Tibial nerve (tissue), 4 donors: ENCODE results near the gene STARD3. TPM values are rescaled to one million over a fixed set of nuclear protein-coding genes. Genes with fewer than 3 reads are reported as not detected.

Source experiments
- DNase-seq, 2 donors: peaks; one replicate each; pipeline ENCODE4 v3.0.0-alpha.2; 2019; ENCODE audit warnings: low spot score in 2 of 2
- H3K27ac ChIP-seq, 4 donors: fragments of 200-600 bp; sonication (generic) in 3 of 4; one replicate each; pipeline ENCODE4 v1.5.1; 2017 to 2019; ENCODE audit warnings: mild to moderate bottlenecking in 1 of 4
- H3K27me3 ChIP-seq, 2 donors: fragments of 200-600 bp; sonication (generic) in 1 of 2; one replicate each; pipeline versions ENCODE4 v1.5.1 to v1.6.0; 2017 to 2019
- H3K36me3 ChIP-seq, 3 donors: fragments of 200-600 bp; sonication (generic); one replicate each; pipeline ENCODE4 v1.5.1; 2018 to 2019
- H3K4me1 ChIP-seq, 4 donors: fragments of 200-600 bp; sonication (generic) in 3 of 4; one replicate each; pipeline ENCODE4 v1.5.1; 2017 to 2019
- H3K4me3 ChIP-seq, 4 donors: fragments of 200-600 bp; sonication (generic) in 3 of 4; one replicate each; pipeline ENCODE4 v1.5.1; 2017 to 2019; ENCODE audit warnings: mild to moderate bottlenecking in 1 of 4, moderate library complexity in 1 of 4
- H3K9me3 ChIP-seq, 4 donors: fragments of 200-600 bp; sonication (generic) in 3 of 4; one replicate each; pipeline ENCODE4 v1.5.1; 2017 to 2019
- CTCF ChIP-seq, 5 experiments: fragments of 200-600 bp in 3 of 5; fragments of 450-650 bp in 2 of 5; sonication (generic) in 3 of 5; IDR thresholded peaks; one replicate each; pipeline ENCODE4 v1.5.1; 2016 to 2019; ENCODE audit warnings: antibody characterized with exemption in 5 of 5, mild to moderate bottlenecking in 3 of 5, moderate library complexity in 2 of 5
- EP300 ChIP-seq, 2 donors: sonication (generic); formaldehyde crosslinking; IDR thresholded peaks; one replicate each; pipeline ENCODE4 v1.6.1; 2017; ENCODE audit warnings: antibody characterized with exemption in 2 of 2, mild to moderate bottlenecking in 1 of 2
- POLR2A ChIP-seq, 2 donors: fragments of 450-650 bp; IDR thresholded peaks; one replicate each; pipeline ENCODE4 v1.6.1; 2017; ENCODE audit warnings: antibody characterized with exemption in 2 of 2, mild to moderate bottlenecking in 2 of 2, moderate library complexity in 2 of 2
- WGBS, 2 donors: methylation state at CpG; one replicate each; pipeline ENCODE4 v1.1.5; 2018; 5-methylcytosine and 5-hydroxymethylcytosine counted together
- total RNA-seq, 4 donors: library from RNA; depleted of rRNA; stranded (reverse); fragments of >200 nt; gene quantifications; one replicate each; pipeline ENCODE4 v1.1.0, GENCODE V29; 2016

Gene STARD3
- total RNA-seq, 4 donors from 2014 or later = 85.3 to 170 (median 108) TPM

GRCh38 chr17:39665642-39666224, 28.8 kb downstream of the STARD3 start:
- TF ChIP-seq EP300 (IDR thresholded peaks at IDR 0.05) (no peak), POLR2A (IDR thresholded peaks at IDR 0.05) (no peak), CTCF (IDR thresholded peaks at IDR 0.05) (no peak)
- Histone ChIP-seq H3K4me1 (peaks cover 0 to 84% (median 46%) of the 10 kb centered on the region in 4 donors), H3K9me3 (no peaks in the 10 kb centered on the region), H3K4me3 (no peak overlapping the region), H3K27ac (peak overlapping the region in 2 of 4 donors; percentile 60 to 70), H3K27me3 (peaks cover 0 to 51% of the 10 kb centered on the region in 2 donors), H3K36me3 (peaks cover 0 to 30% (median 5%) of the 10 kb centered on the region in 3 donors)
- 79 to 93% methylated on average over 2 to 3 of the region's 17 CpGs for WGBS, 2 donors
- DNase-seq = no peak

DNA sequence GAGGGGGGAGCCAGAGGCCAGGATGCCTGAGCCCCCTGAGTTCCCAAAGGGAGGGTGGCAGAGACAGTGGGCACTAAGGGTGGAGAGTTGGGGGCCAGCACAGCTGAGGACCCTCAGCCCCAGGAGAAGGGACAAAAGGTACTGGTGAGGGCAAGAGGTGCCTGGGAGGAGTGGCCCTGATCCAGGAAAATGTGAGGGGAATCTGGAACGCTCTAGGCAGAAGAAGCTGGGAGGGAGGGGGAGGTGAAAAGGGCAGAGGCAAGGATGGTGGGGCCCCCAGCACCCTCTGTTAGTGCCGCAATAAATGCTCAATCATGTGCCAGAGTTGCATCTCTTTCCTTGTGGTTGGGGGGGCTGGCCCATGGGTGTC, 29.3 kb downstream of the STARD3 start:
- Histone ChIP-seq H3K27me3 (peaks cover 0 to 56% of the 10 kb centered on the region in 2 donors), H3K4me1 (peaks cover 0 to 79% (median 46%) of the 10 kb centered on the region in 4 donors), H3K27ac (peak overlapping the region in 2 of 4 donors; percentile 60 to 70), H3K36me3 (peaks cover 0 to 26% (median under 1%) of the 10 kb centered on the region in 3 donors), H3K4me3 (no peak overlapping the region), H3K9me3 (no peaks in the 10 kb centered on the region)
- no peak for TF ChIP-seq CTCF (IDR thresholded peaks at IDR 0.05)
- no peak for TF ChIP-seq EP300 (IDR thresholded peaks at IDR 0.05)
- TF ChIP-seq POLR2A (IDR thresholded peaks at IDR 0.05) = no peak
- no peak for DNase-seq
- WGBS, 2 donors = 29 to 42% methylated on average over 2 of the region's 2 CpGs

- Histone ChIP-seq H3K4me3 (peak overlapping the region in 3 of 4 donors; percentile 39 to 54 (median 53)), H3K9me3 (no peaks in the 10 kb centered on the region), H3K27ac (peak overlapping the region; percentile 27 to 70 (median 52)), H3K36me3 (peaks cover 0 to 20% (median 0%) of the 10 kb centered on the region in 3 donors), H3K4me1 (peaks cover 0 to 77% (median 46%) of the 10 kb centered on the region in 4 donors), H3K27me3 (peaks cover 0 to 59% of the 10 kb centered on the region in 2 donors)
- no peak for DNase-seq
- 54 to 60% methylated on average over 10 to 11 of the region's 11 CpGs for WGBS, 2 donors
- TF ChIP-seq POLR2A (IDR thresholded peaks at IDR 0.05) = no peak
- peak in 1 of 2 donors; percentile 19 for TF ChIP-seq EP300 (IDR thresholded peaks at IDR 0.05)
These were observed 29.8 kb downstream of the STARD3 start for GRCh38 chr17:39666601-39667261.

DNA sequence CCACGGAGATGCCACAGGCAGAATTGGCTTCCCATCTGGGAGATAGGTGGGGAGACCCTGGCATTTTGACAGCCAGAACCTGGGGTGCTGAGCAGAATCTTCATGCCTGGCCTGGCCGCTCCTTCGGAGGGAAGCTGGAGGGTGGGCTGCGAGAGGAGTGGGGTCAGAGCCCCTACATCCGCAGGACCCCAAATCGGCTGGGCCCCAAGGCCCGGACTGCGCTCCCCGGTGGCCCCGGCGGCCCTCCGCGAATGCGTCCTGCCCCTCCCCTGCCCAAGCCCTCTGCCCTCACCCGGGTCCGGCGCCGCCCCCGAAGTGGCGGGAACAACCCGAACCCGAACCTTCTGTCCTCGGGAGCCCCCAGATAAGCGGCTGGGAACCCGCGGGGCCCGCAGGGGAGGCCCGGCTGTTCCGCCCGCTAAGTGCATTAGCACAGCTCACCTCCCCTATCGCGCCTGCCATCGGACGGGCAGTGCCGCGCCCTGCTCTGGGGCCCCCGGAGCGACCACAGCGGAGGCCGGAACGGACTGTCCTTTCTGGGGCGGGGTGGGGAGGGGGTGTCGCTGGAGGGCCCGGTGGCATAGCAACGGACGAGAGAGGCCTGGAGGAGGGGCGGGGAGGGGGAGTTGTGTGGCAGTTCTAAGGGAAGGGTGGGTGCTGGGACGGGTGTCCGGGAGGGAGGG, 30.5 kb downstream of the STARD3 start:
- DNase-seq = no peak
- peaks cover 0 to 76% (median 46%) of the 10 kb centered on the region in 4 donors for H3K4me1 ChIP-seq
- no peaks in the 10 kb centered on the region for H3K9me3 ChIP-seq
- TF ChIP-seq POLR2A (IDR thresholded peaks at IDR 0.05) (no peak), CTCF (IDR thresholded peaks at IDR 0.05) (no peak), EP300 (IDR thresholded peaks at IDR 0.05) (peak in 1 of 2 donors; percentile 33)
- WGBS, 2 donors = 14 to 16% methylated on average over 26 to 44 of the region's 49 CpGs
- H3K36me3 ChIP-seq = peaks cover 0 to 14% (median 0%) of the 10 kb centered on the region in 3 donors
- H3K27me3 ChIP-seq = peaks cover 0 to 59% of the 10 kb centered on the region in 2 donors
- H3K4me3 ChIP-seq = peak overlapping the region; percentile 15 to 54 (median 46)
- H3K27ac ChIP-seq = peak overlapping the region; percentile 27 to 70 (median 52)

GRCh38 chr17:39667945-39668924, 31.3 kb downstream of the STARD3 start, which contains the start of gene PNMT:
PNMT (plus strand) TSS chr17:39668453; CDS start chr17:39668476, 23 bp downstream.
- Histone ChIP-seq H3K4me1 (peaks cover 0 to 67% (median 41%) of the 10 kb centered on the region in 4 donors), H3K27ac (peak within 1 kb of the TSS in 3 of 4 donors; percentile 43 to 70 (median 60)), H3K36me3 (peaks cover 0 to 5% (median 0%) of the 10 kb centered on the region in 3 donors), H3K4me3 (peak within 1 kb of the TSS; percentile 15 to 54 (median 46)), H3K27me3 (peaks cover 0 to 59% of the 10 kb centered on the region in 2 donors), H3K9me3 (no peaks in the 10 kb centered on the region)
- 4 to 6% methylated on average over 60 to 64 of the region's 85 CpGs for WGBS, 2 donors
- TF ChIP-seq CTCF (IDR thresholded peaks at IDR 0.05) (peak; percentile 61 to 83 (median 67)), POLR2A (IDR thresholded peaks at IDR 0.05) (no peak)
- DNase-seq = peak; percentile 55 to 63
